Tibial nerve (tissue), 4 donors: ENCODE data around the gene FBXL22.

ENCODE experiments used
- EP300 ChIP-seq, 2 donors: sonication (generic); formaldehyde crosslinking; IDR thresholded peaks; one replicate each; pipeline ENCODE4 v1.6.1; 2017; ENCODE audit warnings: antibody characterized with exemption in 2 of 2, mild to moderate bottlenecking in 1 of 2
- POLR2A ChIP-seq, 2 donors: fragments of 450-650 bp; IDR thresholded peaks; one replicate each; pipeline ENCODE4 v1.6.1; 2017; ENCODE audit warnings: antibody characterized with exemption in 2 of 2, mild to moderate bottlenecking in 2 of 2, moderate library complexity in 2 of 2
- TF ChIP-seq, protein P1 (sequence below), 5 experiments: fragments of 200-600 bp in 3 of 5; fragments of 450-650 bp in 2 of 5; sonication (generic) in 3 of 5; IDR thresholded peaks; one replicate each; pipeline ENCODE4 v1.5.1; 2016 to 2019; ENCODE audit warnings: antibody characterized with exemption in 5 of 5, mild to moderate bottlenecking in 3 of 5, moderate library complexity in 2 of 5

DNA sequence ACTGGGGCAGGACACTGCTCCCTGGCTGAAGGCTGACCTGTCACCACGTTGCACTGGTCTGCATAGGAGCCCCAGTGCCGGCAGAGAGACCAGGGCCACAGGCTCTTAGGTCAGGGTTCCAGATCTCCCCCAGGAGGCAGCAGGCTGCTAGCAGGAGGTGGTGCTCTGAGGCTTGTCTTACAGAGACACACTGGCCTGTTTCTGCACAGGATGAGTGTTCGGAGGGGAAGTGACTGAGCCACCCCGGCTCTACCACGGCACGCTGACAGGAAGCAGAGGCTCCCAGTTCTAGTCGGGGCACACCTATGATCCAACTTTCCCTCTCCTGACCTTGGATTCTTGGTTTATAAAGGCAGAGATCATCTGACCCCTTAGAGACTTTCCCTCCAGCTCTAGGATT is 8.6 kb downstream of the FBXL22 start:
- TF ChIP-seq, protein P1, sequence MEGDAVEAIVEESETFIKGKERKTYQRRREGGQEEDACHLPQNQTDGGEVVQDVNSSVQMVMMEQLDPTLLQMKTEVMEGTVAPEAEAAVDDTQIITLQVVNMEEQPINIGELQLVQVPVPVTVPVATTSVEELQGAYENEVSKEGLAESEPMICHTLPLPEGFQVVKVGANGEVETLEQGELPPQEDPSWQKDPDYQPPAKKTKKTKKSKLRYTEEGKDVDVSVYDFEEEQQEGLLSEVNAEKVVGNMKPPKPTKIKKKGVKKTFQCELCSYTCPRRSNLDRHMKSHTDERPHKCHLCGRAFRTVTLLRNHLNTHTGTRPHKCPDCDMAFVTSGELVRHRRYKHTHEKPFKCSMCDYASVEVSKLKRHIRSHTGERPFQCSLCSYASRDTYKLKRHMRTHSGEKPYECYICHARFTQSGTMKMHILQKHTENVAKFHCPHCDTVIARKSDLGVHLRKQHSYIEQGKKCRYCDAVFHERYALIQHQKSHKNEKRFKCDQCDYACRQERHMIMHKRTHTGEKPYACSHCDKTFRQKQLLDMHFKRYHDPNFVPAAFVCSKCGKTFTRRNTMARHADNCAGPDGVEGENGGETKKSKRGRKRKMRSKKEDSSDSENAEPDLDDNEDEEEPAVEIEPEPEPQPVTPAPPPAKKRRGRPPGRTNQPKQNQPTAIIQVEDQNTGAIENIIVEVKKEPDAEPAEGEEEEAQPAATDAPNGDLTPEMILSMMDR (IDR thresholded peaks at IDR 0.05): no peak
- TF ChIP-seq EP300 (IDR thresholded peaks at IDR 0.05): no peak
- no peak for TF ChIP-seq POLR2A (IDR thresholded peaks at IDR 0.05)
